ENCODE results near the gene ILDR1.

Gene ILDR1

GRCh38 chr3:121985846-121986245 lies 36.2 kb downstream of the ILDR1 start:
- in situ Hi-C loops (cut with MboI; ENCODE audit: low pct_unique_long_range_greater_than_20kb, low sequenced_read_pairs, unreplicated experiment): no loop called here
- no peak for DNase-seq (ENCODE audit: low spot score)
- no peak for TF ChIP-seq CTCF (IDR thresholded peaks at IDR 0.05; ENCODE audit: extremely low read depth, insufficient read depth, missing control alignments)

GRCh38 chr3:121981473-121981872 lies 40.6 kb downstream of the ILDR1 start:
- in situ Hi-C loops (cut with MboI; ENCODE audit: low pct_unique_long_range_greater_than_20kb, low sequenced_read_pairs, unreplicated experiment): no loop called here
- DNase-seq (ENCODE audit: low spot score): no peak
- TF ChIP-seq CTCF (IDR thresholded peaks at IDR 0.05; ENCODE audit: extremely low read depth, insufficient read depth, missing control alignments): no peak

DNA sequence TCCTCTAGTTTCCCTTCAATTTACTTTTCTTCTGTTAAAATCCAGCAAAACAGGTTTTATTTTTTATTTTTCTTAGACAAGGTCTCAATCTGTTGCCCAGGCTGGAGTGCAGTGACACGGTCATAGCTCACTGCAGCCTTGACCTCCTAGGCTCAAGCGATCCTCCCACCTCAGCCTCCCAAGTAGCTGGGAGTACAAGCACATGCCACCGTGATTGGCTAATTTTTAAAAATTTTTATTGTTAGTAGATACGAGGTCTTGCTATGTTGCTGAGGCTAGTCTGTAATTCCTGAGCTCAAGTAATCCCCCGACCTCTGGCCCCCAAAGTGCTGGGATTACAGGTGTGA lies 41.6 kb downstream of the ILDR1 start:
- no peak for DNase-seq (ENCODE audit: low spot score)
- no peak for TF ChIP-seq CTCF (IDR thresholded peaks at IDR 0.05; ENCODE audit: extremely low read depth, insufficient read depth, missing control alignments)
- in situ Hi-C loops (cut with MboI; ENCODE audit: low pct_unique_long_range_greater_than_20kb, low sequenced_read_pairs, unreplicated experiment): no loop called here

DNA sequence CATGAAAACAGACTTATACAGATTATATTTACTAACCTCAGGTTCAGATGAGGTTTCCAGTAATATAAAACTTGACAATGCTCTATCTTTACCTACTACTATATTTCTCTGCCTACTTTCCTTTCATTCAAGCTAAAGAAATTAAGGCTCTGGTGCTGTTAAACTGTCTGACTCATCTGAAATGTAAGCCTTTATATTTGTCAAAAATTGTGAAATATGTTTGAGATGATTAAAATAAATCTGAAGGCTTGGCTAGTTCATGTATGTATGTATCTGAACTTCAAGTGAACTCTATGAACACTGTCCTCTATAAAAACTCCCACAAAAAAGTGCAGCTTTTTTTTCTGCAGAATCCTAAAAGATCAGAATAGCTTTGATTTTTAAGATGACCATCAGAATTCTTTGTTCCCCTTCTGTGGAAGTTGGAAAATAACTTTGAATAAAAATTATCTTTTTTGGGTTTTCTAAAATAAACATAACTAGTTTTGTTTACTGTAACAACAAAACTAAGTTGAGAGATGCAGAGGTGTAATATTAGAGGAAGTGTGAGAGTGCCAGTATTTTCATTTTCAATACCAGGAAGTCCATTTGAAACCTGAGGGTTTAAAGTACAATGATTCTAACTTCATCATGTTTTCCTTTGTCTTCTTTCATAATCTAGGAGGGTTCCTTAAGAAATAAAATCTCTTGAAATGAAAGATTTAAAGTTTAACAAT lies 42.2 kb downstream of the ILDR1 start:
- in situ Hi-C loops (cut with MboI; ENCODE audit: low pct_unique_long_range_greater_than_20kb, low sequenced_read_pairs, unreplicated experiment): loop anchor here (10.0 kb wide), 1 partner anchor 85 kb away; the partner anchor contains the start of gene SLC15A2
- TF ChIP-seq CTCF (IDR thresholded peaks at IDR 0.05; ENCODE audit: extremely low read depth, insufficient read depth, missing control alignments): no peak
- no peak for DNase-seq (ENCODE audit: low spot score)

DNA sequence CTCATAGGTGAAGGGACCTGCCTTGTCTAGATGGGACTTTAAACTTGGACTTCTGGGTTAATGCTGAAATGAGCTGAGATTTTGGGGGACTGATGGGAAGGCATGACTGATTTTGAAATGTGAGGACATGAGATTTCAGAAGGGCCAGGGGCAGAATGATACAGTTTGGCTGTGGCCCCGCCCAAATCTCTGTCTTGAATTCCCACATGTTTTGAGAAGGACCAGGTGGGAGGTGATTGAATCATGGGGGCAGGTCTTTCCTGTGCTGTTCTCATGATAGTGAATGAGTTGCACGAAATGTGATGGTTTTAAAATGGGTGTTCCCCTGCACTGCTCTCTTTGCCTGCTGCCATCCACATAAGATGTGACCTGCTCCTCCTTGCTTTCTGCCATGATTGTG lies 42.8 kb downstream of the ILDR1 start:
- no peak for DNase-seq (ENCODE audit: low spot score)
- in situ Hi-C loops (cut with MboI; ENCODE audit: low pct_unique_long_range_greater_than_20kb, low sequenced_read_pairs, unreplicated experiment): loop anchor here (10.0 kb wide), 1 partner anchor 84 kb away; the partner anchor contains the start of gene SLC15A2
- no peak for TF ChIP-seq CTCF (IDR thresholded peaks at IDR 0.05; ENCODE audit: extremely low read depth, insufficient read depth, missing control alignments)

- DNase-seq (ENCODE audit: low spot score): no peak
- TF ChIP-seq CTCF (IDR thresholded peaks at IDR 0.05; ENCODE audit: extremely low read depth, insufficient read depth, missing control alignments): no peak
- in situ Hi-C loops (cut with MboI; ENCODE audit: low pct_unique_long_range_greater_than_20kb, low sequenced_read_pairs, unreplicated experiment): loop anchor here (10.0 kb wide), 1 partner anchor 82 kb away; the partner anchor contains the start of gene SLC15A2
Measured at GRCh38 chr3:121976727-121977126, 45.3 kb downstream of the ILDR1 start.

Data from GM13977 (cell line).